CD1c-positive myeloid dendritic cell (primary cell): ENCODE results near the gene S1PR4.
A peak's percentile ranks its signal among the peaks of the same experiment; 100 is the strongest.
"Not testable (repeated sequence)": the region's sequence is repeated elsewhere in the genome, so short reads cannot be mapped to it uniquely, and the experiment has no call there.

Experiments
- DNase-seq: peaks from one replicate; pipeline ENCODE4 v3.0.0-alpha.2; 2016; ENCODE audit errors: extremely low spot score

S1PR4 gene

DNA sequence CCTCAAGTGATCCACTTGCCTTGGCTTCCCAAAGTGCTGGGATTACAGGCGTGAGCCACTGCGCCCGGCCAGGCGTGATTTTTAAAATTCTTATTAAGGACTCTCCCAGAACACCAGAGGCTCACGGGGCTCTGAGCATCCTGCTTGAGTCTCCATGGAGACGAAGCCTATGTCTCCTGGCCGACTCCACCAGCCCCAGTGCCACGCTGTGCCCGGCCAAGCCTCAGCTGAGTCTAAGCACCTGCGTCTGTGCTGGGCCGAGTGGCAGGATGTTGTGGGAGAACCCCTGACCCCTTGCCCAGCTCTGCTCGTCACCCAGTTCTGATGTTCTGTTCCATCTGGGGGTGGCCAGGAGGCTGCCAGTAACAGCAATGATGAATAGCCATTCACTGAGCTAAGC is 42.0 kb downstream of the S1PR4 start:
- no peak for DNase-seq

DNA sequence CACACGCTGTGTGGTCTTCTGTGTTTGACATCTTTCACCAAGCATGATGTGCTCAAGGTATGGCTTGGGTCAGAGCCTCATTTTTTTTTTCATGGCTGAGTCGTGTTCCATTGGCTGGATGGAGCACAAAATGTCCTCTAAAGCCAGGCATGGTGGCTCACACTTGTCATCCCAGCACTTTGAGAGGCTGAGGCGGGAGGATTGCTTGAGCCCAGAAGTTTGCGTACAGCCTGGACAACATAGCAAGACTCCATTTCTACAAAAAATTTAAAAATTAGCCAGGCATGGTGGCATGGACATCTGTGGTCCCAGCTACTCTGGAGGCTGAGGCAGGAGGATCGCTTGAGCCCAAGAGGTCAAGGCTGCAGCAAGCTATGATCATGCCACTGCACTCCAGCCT is 43.0 kb downstream of the S1PR4 start:
- DNase-seq, result not testable (repeated sequence)

DNA sequence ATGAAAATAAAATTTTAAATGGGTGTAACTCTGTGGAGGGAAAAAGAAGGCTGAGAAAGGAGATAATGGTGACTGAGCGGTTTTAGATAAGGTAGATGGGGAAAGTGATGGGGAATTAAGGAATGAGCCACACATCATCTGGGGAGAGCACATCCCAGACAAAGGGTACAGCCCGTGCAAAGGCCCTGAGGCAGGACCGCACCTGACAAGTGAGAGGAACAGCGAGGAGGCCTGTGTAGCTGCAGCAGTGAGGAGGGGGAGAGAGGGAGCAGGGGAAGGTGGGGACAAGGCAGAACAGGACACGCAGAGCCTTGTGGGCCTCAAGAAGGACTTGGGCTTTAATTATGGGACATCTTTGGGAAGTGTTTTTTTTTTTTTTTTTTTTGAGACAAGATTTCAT is 44.1 kb downstream of the S1PR4 start:
- no peak for DNase-seq

DNA sequence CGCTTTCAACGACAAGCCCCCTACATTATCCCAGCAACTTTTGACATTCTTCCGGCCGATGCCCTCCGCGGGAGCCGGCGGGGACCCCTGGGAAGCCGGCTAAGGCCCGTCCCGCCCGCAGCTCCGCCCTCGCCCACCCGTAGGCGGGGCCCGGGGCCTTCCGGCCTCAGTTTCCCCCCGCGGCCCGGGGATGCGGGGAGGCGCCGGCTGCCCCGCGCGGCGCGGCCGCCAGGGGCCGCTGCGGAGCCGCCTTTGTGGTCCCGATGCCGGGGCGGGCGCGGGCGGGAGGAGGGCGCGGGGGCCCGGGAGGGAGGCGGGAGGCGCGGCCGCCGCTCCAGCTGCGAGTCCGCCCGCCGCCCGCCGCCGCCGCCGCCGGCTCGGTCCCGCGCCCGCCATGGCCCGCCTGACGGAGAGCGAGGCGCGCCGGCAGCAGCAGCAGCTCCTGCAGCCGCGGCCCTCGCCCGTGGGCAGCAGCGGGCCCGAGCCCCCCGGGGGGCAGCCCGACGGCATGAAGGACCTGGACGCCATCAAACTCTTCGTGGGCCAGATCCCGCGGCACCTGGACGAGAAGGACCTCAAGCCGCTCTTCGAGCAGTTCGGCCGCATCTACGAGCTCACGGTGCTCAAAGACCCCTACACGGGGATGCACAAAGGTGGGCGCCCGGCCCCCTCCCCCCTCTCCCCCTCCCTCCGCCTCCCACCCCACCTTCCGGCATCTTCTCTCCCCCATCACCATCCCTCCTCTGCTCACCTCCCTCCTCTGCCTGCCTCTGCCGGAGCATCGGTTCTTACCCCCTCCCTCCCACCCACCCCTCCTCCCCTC is 46.0 kb downstream of the S1PR4 start, which contains the start of gene CELF5:
Gene CELF5 (plus strand): TSS at position 316 of the 823 bp plus-strand sequence. CDS start 79 bp downstream, at position 395.
- DNase-seq, result peak; percentile 61

DNA sequence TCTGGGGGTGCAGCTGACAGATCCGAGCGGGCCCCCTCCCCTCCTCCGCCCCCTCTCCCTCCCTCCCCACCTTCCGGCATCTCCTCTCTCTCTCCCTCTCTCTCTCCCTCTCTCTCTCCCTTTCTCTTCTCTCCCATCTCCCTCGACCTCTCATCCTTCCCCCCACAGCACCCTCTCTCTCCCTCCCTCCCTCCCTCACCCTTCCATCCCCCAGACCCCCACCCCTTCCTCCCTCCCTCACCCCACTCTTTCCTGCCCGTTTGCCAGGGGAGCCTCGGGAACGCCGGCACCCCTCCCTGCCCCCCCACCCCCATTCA is 46.6 kb downstream of the S1PR4 start:
- no peak for DNase-seq

- no peak for DNase-seq
Measured at GRCh38 chr19:3225677-3226093, 47.1 kb downstream of the S1PR4 start.

DNA sequence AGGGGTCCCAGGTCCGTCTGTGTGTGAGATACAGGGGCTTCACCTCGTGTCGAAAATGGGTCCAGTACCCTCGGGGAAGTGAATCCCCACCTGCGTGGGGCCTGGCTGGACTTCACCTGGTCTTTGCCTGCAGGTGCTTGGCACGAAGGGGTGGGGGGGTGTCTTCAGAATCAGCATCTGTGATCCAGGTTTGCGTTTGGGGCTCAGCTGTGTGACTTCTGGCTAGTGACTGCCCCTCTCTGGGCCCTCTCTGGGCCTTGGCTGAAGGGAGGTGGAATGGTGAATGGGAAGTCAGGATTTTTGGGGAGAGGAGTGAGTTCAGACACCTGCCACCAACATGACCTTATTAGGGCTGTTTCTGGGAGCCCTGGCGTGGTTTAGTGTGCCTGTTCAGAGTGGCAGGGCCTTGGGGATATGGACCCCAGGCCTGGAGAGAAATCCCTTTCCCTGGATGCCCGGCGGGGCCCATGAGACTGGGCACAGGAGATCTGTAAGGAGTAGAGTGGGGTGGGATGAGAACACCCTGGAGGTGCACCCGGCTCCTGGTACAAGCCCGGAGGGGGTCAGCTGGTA is 48.6 kb downstream of the S1PR4 start:
- DNase-seq, result no peak

- no peak for DNase-seq
Measured at GRCh38 chr19:3229346-3229743, 50.8 kb downstream of the S1PR4 start.
